DND-41 (cell line): Measurements from ENCODE around the gene TPD52L1.

Experiments used
- EZH2 ChIP-seq: IDR thresholded peaks from 3 replicates; pipeline ENCODE4 v1.6.1; 2012; ENCODE audit warnings: borderline replicate concordance, low read depth, mild to moderate bottlenecking, moderate library complexity, low read length, inconsistent platforms; ENCODE audit not compliant: severe bottlenecking
- TF ChIP-seq, protein P1 (sequence below): IDR thresholded peaks from 2 replicates; pipeline ENCODE4 v1.5.1; 2012; ENCODE audit warnings: borderline replicate concordance, low read length, moderate library complexity, mild to moderate bottlenecking; ENCODE audit not compliant: poor library complexity, severe bottlenecking; ENCODE audit errors: extremely low read depth

DNA sequence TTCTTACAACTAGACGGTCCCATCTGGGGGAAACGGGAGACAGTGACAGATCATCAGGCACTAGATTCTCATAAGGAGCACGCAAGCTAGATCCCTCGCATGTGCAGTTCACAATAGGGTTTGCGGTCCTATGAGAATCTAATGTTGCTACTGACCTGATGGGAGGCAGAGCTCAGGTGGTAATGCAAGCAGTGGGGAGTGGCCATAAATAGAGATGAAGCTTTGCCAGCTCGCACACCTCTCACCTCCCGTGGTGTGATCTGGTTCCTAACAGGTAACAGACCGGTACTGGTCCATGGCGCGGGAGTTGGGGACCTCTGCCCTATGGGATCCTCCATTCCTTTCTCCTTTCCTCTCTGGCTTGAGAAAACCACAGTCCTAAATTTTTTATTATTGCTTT is 63.8 kb downstream of the TPD52L1 start:
- TF ChIP-seq, protein P1, sequence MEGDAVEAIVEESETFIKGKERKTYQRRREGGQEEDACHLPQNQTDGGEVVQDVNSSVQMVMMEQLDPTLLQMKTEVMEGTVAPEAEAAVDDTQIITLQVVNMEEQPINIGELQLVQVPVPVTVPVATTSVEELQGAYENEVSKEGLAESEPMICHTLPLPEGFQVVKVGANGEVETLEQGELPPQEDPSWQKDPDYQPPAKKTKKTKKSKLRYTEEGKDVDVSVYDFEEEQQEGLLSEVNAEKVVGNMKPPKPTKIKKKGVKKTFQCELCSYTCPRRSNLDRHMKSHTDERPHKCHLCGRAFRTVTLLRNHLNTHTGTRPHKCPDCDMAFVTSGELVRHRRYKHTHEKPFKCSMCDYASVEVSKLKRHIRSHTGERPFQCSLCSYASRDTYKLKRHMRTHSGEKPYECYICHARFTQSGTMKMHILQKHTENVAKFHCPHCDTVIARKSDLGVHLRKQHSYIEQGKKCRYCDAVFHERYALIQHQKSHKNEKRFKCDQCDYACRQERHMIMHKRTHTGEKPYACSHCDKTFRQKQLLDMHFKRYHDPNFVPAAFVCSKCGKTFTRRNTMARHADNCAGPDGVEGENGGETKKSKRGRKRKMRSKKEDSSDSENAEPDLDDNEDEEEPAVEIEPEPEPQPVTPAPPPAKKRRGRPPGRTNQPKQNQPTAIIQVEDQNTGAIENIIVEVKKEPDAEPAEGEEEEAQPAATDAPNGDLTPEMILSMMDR, result no peak
- no peak for TF ChIP-seq EZH2
